ENCODE measurements around the gene ZCCHC24.

Gene ZCCHC24

DNA sequence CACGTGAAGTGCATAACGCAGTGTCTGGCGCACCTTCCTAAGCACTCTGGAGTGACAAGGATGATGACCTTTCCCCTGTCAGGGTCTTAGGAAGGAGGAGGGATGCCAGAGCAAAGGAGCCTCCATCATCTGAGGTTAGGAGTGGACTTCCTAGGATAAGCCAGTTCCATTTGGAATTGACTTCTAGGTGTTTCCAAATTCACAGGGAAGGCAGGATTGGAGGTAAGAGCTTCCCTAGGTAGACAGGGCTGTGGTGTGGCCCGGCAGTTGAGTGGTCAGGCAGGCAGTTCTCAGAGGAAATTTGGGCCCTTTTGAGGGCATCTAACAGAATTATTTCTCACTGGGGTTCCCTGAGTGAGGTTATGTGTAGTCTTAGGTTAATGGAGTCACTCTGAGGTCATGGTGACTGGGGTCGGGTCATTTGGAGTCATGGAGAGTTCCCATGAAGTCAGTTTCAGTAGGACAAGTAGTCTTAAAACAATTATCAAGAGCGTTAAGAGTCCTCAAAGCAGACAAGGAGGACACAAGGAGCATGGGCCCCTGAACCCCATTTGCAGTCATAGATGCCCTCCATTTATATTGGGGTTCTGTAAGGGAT is 89.9 kb downstream of the ZCCHC24 start:
- DNase-seq, result no peak

DNA sequence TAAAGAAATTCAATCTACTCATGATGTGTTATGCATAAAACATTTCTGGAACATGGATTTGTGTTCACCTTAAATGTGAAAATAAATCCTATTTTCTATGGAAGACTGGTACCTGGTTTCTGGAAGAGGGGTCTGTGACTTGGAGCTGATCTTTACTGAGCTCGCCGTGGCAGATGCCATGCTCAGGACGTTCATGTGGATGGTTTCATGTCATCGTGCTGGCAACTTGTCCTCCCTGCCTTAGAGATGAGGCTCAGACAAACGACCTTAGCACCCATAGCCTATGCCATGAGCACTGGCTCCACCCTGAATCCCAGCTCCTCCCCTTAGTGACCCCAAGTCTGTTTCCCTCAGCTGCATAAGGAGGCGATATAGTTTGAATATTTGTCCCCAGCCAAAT is 90.8 kb downstream of the ZCCHC24 start:
- no peak for DNase-seq

DNA sequence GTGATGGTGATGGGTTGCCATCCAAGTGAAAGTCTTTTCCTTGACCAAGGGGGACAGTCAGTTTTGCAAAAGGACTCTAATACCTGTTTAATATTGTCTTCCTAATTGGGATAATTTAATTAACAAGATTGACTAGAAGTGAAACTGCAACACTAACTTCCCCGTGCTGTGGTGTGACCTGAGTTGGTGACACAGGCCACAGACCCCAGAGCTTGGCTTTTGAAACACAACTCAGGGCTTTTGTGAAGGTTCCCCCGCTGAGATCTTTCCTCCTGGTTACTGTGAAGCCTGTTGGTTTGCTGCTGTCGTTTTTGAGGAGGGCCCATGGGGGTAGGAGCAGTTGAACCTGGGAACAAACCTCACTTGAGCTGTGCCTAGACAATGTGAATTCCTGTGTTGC is 91.3 kb downstream of the ZCCHC24 start:
- DNase-seq, result no peak

DNA sequence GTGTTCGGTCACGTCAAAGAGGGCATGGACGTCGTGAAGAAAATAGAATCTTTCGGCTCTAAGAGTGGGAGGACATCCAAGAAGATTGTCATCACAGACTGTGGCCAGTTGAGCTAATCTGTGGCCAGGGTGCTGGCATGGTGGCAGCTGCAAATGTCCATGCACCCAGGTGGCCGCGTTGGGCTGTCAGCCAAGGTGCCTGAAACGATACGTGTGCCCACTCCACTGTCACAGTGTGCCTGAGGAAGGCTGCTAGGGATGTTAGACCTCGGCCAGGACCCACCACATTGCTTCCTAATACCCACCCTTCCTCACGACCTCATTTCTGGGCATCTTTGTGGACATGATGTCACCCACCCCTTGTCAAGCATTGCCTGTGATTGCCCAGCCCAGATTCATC is 91.7 kb downstream of the ZCCHC24 start:
- no peak for DNase-seq

DNA sequence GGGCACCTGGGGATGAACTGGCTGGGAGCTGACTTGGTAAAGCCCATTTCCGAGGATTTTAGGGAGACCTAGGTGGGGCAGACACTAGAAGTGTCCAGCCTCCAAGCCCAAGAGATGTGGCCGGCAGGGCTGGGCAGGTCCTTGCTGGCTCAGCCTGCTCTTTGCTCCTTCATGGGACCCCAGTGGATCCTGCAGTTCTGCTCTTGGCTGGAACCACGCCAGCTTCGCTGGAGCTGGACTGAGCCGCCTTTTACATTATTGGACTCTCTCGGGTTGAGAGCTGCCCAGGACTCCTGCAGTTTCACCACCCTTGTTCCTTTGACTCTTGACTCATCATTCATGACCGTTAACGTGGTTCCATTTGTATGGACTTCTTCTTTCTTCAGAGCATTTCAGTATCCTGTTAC is 92.4 kb downstream of the ZCCHC24 start:
- DNase-seq, result no peak

DNA sequence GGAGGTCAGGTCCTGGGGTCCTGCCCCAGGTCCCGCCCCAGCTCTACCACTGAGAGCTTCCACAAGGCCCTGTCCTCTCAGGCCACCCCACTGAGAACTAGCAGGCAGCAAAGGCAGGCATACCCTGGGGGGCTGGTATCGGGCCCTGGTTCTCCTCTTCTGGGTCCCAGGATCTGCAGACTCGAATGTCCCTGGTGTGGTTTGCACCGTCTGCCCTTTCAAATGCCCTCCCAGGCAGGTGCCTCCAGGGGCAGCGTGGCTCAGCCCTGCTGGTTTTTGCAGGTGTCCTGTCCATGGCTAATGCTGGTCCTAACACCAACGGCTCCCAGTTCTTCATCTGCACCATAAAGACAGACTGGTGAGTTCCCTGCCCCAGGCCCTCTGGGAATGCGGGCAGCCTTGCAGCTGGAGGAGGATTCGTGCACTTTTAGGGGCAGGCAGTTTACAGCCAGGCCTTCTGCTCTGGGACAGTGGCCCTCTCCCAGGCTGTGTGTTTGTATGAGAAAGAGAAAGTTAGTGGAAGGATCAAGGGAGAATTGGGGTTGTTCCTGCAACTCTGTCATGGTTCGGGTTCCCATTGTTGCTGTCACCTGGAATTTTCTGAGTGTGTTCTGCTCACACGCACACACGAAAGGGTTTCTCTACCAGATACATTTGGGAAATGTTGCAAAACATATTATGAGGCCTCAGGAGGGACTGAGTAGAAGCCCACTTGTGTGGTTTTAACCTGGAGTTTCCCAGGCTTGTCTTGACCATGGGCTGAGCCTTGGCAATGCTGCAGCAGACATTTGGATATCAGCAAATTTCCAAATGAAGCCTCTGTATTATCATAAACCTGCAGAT is 93.2 kb downstream of the ZCCHC24 start:
- DNase-seq, result no peak

DNA sequence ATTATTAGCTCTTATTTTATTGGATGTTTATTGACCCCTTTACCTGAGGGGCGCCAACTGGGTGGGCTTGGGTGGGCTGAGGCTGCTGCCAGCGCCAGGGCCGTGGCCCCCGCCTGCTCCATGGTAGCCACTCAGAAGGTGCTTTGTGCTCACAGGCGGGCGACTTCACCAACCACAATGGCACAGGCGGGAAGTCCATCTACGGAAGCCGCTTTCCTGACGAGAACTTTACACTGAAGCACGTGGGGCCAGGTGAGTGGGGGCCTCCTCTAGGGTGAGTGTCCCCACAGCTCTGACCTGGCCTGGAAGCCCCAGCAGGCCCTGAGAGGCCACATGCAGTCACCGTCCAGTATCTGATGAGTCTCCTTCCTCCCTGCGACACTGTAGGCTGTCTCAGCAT is 94.1 kb downstream of the ZCCHC24 start:
- no peak for DNase-seq

DNA sequence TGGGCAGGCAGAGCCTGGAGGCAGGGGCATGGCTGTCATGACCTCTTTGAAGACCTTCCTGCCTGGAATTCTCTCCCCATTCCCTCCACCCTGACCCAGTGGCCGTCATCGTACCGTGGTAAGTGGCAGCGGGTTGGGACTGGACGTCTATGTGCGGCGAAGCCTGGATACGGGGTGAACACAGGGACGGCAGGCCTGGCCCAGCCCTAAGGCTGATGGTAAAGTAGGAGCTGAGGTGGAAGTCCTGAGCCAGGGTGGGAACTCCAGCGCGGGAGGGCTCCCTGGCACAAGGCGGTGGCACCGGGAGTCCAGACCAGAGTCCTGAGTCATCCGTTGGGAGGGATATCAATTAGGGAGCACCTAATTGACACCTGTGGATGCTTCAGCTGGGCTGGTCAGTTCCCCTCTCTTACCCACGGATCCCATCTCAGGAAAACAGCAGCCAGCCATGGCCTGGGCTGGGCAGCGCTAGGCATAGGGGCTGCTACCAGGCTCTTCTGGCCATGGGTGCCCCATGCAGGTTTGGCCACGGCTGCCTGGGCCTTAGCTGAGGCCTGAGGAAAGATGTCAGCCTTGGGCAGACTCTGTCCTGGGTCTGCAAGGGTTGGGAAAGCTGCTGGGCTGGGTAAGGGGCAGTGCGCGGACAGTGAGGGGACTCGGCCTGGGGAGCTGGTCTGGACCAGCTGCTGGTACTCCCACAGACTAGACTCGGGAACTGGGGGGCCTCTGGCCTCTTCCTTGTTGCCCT is 94.8 kb downstream of the ZCCHC24 start:
- DNase-seq, result no peak

DNA sequence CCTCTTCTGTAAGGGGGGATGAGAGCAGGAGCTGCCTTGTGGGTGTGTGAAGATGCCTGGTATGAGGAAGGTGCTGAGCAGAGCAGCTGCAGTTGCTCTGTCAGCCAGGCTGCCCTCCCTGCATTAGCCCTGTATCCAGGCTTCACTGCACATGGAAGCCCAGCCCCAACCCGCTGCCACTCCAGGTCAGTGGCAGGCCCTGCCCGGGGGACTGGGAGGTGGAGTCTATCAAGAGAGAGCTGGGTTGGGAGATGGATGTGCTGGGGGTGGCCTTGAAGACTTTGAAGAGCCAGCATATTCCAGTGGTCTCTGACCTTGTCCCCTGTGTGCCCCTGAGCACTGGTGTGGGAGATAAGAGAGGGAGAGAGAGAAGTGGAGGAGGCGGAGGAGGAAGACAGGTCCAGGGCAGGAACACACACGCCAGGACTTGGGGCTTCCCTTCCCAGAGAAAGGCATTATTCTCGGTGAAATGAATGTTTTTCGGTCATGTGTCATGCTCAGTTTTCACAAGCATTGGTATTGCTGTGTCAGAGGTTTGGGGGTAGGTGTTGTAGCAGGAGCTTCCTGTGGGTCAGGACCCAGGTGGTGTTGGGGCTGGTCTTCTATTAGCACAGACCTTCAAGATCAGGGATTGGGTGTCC is 95.5 kb downstream of the ZCCHC24 start:
- no peak for DNase-seq

DNA sequence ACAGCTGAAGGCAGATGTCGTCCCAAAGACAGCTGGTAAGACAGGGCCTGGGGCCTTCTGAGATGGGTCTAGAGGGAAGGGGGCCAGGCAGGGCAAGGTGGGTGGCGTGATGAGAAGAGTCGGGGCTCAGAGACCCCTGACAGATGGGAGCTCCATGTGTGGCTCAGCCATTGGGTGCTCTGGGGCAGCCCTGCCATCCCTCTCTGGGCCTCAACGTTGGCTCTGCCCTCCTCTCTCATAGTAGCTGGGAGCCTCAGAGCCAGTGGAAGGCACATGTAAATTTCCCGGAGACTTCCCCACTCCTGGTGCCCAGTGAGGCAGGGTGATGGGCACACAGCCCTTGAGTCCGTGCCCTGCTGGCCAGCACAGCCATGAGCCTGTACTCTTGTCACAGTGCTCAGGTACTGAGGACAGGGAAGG is 96.3 kb downstream of the ZCCHC24 start:
- DNase-seq, result no peak

DNA sequence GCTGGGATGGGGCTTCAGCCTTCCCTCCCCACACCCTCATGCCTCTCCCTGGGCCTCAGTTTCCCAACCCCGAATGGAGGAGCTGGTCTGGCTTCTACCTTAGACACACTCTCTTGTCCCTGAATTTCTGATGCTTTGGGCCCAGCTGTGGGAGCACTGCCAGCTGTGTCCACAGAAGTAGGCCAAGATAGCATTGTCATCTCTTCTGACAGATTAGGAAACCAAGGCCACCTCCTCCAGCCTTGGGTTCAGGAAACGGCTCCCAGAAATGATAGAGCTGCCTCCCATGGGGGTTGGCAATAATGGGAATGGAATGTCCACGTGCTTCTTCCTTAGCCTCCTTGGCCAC is 96.8 kb downstream of the ZCCHC24 start:
- DNase-seq, result no peak

DNA sequence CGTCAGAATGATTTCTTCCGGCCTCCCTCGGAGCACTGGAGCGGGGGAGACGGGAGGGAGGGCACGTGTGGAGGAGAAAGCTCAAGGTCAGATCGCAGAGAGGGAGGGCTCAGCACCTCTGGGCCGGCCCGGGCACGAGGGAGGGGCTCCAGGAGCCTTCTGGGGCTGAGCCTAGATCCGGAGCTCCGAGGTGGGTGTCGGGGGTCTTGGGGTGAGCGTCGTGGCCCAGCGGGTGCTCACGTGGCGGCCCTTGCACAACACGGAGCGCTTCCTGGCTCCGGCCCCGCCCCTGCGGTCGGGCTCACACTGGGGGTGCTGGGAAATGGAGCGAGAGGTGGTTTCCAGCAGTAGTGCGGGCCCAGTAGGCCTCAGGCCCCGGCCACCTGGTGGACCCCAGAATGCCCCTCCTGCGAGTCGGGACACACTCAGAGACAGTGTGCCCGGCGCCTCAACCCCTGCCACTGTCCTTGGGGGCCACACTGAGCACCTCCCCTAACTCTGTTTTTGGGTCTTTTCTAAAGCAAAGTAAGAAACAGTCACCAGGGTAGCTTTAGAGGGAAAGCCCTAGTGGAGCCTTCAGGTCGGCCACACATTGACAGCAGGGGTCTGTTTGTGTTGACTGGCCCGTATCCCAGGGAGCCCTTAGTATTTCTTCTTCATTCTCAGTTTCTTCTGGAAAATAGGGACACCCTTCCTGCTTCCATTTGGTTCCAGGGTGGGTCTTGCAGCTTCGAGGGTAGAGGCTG is 97.4 kb downstream of the ZCCHC24 start:
- no peak for DNase-seq

DNA sequence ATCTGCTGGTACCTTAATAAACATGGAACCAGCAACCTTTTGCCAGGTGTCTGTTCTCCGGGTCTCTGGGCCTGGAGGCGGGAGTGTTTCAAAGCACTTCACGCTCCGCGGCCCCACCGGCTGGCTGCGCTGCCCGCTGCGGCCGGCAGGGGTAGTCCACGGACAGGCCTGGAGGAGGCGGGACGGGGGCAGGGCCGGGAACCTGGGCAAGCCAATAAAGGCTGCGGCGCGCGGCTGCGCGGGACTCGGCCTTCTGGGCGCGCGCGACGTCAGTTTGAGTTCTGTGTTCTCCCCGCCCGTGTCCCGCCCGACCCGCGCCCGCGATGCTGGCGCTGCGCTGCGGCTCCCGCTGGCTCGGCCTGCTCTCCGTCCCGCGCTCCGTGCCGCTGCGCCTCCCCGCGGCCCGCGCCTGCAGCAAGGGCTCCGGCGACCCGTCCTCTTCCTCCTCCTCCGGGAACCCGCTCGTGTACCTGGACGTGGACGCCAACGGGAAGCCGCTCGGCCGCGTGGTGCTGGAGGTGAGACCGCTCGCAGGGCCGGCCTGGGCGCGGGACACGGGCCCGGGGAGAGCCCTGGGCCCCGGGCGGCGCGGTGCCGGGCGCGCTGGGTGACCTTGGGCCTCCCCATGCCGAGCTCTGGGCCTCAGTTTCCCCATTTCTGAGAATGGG is 98.1 kb downstream of the ZCCHC24 start, which contains the start of gene PPIF:
Gene PPIF (plus strand): TSS at position 244 of the 668 bp plus-strand sequence. CDS start 80 bp downstream, at position 324.
- DNase-seq, result peak; percentile 50 to 66

DNA sequence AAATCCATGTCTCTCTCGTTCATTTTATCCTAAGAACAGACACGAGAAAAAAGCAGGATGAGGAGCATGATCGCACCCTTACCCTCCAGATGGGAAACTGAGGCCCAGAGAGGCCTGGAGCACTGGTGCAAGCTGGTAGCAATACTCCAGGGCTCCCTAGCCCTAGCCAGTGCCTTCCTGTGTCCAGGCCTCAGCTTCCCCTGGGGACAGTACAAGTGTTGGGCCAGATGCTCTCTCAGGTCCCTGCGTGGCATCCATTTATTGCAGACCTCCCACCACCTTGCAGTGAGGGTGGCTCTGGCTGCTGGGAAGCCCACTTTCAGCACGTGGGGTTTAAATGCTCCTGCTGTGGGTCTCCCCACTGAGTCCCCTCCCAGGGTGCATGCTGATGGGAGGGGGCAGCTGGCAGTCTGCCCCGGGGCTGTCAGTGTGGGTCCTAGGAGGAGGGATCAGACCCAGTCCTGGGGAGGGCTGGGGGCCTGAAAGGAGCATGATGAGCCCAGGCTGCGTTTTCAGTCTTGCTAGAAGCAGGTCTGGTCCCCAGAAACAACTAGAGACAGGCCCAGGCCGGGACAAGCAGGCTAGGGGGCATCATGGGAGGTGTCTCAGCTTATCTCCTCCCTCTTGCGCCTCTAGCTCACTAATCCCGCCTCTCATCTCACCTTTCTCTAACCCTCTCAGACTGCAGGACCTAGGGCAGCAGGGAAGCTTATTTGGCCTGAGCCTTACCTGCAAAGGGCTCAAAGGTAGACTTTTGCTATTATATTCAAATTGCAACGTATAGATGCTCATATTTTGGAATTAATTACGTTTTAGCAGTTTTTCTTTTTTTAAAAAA is 98.8 kb downstream of the ZCCHC24 start:
- no peak for DNase-seq

DNA sequence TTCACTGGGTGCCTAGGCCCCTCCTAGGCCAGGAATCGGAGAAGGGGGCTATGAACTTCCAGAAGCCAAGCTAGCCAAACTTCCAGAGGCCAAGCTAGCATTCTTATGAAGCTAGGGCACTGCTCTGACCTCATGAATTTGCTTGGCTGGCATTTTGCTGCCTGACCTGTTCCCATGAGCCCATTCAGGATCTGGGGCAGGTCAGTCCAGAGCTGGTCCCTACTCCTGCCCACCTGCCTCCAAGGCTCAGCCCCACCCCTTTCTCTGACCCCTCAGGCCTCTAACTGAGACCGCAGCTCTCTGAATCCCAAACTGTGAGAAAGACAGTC is 99.4 kb downstream of the ZCCHC24 start:
- no peak for DNase-seq

DNA sequence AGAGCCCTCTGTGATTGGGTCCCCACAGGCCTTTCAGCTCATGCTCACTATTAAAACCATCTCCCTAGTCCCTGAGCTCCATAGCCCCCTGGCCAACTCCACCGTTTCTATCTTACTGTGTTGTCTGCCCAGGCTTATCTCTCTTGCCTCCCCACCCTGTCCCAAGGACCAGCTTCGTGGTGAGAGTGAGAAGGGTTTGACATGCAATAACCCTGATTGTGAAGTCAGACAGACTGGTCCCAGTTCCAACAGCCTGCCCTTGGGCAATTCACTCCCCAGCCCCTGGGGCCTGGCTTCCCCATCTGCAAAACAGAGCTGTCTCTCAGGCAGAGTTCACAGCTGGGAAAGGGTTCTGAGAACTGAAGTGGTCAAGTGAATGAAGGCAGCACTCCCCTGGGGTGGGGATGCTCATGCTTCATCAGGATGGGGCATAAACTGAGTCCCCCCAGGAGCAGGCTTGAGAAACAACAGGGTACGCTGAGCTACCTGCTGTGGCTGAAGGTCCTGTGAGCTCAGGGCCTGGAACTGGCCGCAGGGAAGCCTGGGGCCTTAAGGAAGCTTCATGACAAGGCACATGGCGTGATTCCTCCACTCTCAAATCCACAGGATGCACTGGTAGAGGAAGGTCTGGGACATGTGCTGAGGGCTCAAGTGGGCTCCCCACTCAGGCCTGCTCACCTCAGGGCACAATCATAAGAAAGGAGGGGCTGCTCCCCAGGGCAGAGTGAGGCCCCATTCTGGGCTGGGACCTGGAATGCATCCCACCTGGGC is 100.0 kb downstream of the ZCCHC24 start:
- no peak for DNase-seq

DNA sequence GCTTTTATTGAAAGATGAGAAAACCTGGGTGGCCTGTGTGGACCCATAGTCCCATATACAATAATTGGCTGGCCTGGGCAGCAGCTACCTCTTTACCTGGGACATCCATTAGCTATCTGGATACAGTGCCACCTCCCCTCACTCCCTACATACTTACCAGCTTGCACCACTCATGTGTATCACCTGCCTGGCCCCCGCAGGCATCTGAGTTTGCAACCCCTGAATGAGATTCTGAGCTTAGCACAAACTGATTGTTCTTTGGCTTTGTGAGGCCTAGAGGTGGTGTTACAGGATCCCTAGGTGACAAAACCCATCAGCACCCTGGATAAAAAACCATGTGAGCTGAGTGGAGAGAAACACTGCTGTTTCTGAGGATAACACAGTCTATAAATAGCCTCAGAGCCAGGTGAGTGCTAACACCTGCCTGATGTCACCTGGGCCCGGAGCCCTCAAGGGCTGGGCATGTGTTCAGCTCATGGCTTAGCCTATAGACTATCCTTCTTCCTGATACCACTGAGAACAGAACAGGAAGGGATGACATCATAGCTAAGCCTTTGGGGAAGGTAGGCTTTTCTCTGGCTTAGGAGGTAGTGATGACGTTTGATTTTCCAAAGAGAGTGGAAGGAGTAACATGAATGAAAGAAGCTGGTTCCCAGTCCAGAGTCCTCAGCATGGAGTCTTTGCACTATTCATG is 100.8 kb downstream of the ZCCHC24 start:
- DNase-seq, result peak; percentile 40 to 43

DNA sequence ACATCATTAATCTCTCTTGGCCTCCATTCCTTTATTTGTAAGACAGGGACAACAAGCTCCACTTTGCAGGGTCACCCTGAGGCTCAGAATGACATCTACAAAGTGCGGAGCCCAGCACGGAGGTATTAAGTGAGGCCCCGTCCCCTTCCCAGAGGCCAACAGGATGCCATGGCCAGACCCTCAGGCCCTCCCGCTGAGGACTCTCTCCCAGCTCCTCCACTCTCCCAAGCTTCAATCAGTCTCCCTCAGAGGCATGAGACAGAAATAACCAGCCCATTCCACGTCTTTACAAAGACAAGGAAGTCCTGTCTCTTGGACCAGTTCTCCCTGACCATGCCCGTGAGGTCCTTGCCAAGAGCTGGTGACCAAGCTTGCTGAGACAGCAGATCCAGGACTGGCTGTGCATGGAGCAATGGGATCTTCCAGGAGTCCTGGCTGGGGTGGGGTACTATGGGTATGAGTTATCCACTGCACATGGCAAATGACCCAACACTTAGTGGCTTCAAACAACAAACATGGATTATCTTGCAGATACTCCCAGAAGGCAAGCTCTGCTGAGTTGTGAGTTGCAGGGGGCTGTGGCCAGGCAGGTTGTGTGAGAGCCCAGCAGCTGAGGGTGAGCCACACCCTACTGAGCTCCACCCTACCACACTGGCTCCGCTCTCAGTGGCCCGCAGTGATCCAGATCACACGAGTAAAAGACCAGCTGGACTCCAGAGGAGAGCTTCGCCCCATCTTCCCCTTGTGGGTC is 102.4 kb downstream of the ZCCHC24 start:
- DNase-seq, result no peak

DNA sequence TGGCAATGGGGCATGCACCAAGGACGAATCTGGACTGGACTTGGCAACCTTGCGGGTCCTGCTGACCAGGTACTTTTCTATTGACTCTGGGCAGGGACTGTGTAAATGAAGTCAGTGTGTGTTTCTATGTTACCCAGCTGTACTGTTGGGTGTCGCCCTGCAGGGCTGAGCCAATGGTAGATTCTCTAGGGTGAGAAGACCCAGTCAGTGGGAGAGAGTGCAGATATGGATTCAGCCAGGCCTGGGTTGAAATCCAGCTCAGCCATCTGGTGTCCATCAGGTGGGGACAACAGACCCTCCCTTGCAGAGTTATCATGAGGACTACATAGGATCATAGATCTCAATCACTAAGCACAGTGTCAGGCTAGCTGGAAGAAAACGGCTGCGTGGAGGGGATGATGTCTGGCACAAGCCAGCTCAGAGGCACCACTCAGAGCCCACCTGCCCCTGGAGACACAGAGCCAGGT is 103.1 kb downstream of the ZCCHC24 start:
- no peak for DNase-seq

Measured in NCI-H187 (cell line).